Neutrophil (primary cell): ENCODE results near the gene LAMA4.

ENCODE experiments used
- H3K27ac ChIP-seq: fragments of 200-600 bp; sonication (generic); 2 replicates; pipeline ENCODE4 v1.5.1; 2016; ENCODE audit warnings: mild to moderate bottlenecking, moderate library complexity
- H3K27me3 ChIP-seq: fragments of 200-600 bp; sonication (generic); 2 replicates; pipeline ENCODE4 v1.6.0; 2016; ENCODE audit warnings: mild to moderate bottlenecking
- H3K36me3 ChIP-seq: fragments of 200-600 bp; sonication (generic); 2 replicates; pipeline ENCODE4 v1.5.1; 2017
- H3K4me1 ChIP-seq, 2 experiments: fragments of 200-600 bp in 1 of 2; sonication (generic) in 1 of 2; 1 replicate in 1 of 2; 2 replicates in 1 of 2; pipeline versions ENCODE4 v1.5.1 to v1.6.1; 2013 to 2016; ENCODE audit warnings: low read depth in 1 of 2, low read length in 1 of 2, mild to moderate bottlenecking in 1 of 2, moderate library complexity in 1 of 2; ENCODE audit not compliant: control insufficient read depth in 1 of 2, insufficient read depth in 1 of 2
- H3K4me3 ChIP-seq, 2 experiments: fragments of 200-600 bp in 1 of 2; sonication (generic) in 1 of 2; 1 replicate in 1 of 2; 2 replicates in 1 of 2; pipeline ENCODE4 v1.5.1; 2013 to 2016; ENCODE audit warnings: low read depth in 1 of 2, low read length in 1 of 2, mild to moderate bottlenecking in 1 of 2, moderate library complexity in 1 of 2
- H3K9me3 ChIP-seq: fragments of 200-600 bp; sonication (generic); 2 replicates; pipeline ENCODE4 v1.5.1; 2016
- CTCF ChIP-seq: fragments of 200-600 bp; sonication (generic); IDR thresholded peaks from 2 replicates; pipeline ENCODE4 v1.5.1; 2016; ENCODE audit warnings: antibody characterized with exemption

LAMA4 gene

GRCh38 chr6:112287577-112288225, 33.3 kb upstream of the LAMA4 start:
- no peaks in the 10 kb centered on the region for H3K27me3 ChIP-seq
- no peaks in the 10 kb centered on the region for H3K4me1 ChIP-seq
- no peaks in the 10 kb centered on the region for H3K9me3 ChIP-seq
- no peak overlapping the region for H3K4me3 ChIP-seq
- H3K27ac ChIP-seq = no peak overlapping the region
- TF ChIP-seq CTCF = no peak
- no peaks in the 10 kb centered on the region for H3K36me3 ChIP-seq

GRCh38 chr6:112286500-112287144, 32.3 kb upstream of the LAMA4 start:
- no peak for TF ChIP-seq CTCF
- no peaks in the 10 kb centered on the region for H3K9me3 ChIP-seq
- peaks cover 6% of the 10 kb centered on the region for H3K27me3 ChIP-seq
- no peak overlapping the region for H3K4me3 ChIP-seq
- no peaks in the 10 kb centered on the region for H3K4me1 ChIP-seq
- H3K27ac ChIP-seq = no peak overlapping the region
- no peaks in the 10 kb centered on the region for H3K36me3 ChIP-seq

GRCh38 chr6:112286010-112286409, 31.6 kb upstream of the LAMA4 start:
- no peak for TF ChIP-seq CTCF
- no peaks in the 10 kb centered on the region for H3K9me3 ChIP-seq

GRCh38 chr6:112284603-112285002, 30.2 kb upstream of the LAMA4 start:
- TF ChIP-seq CTCF = no peak
- H3K9me3 ChIP-seq = no peaks in the 10 kb centered on the region
- H3K27me3 ChIP-seq = peaks cover 17% of the 10 kb centered on the region
- H3K4me3 ChIP-seq = no peak overlapping the region
- H3K4me1 ChIP-seq = no peaks in the 10 kb centered on the region
- H3K27ac ChIP-seq = no peak overlapping the region
- no peaks in the 10 kb centered on the region for H3K36me3 ChIP-seq

More at GRCh38 chr6:112286010-112286409, 31.6 kb upstream of the LAMA4 start:
- Histone ChIP-seq H3K36me3 (no peaks in the 10 kb centered on the region), H3K4me1 (no peaks in the 10 kb centered on the region), H3K4me3 (no peak overlapping the region), H3K27ac (no peak overlapping the region), H3K27me3 (peaks cover 12% of the 10 kb centered on the region)

- H3K36me3 ChIP-seq = no peaks in the 10 kb centered on the region
- no peak overlapping the region for H3K4me3 ChIP-seq
- H3K27ac ChIP-seq = no peak overlapping the region
- no peaks in the 10 kb centered on the region for H3K9me3 ChIP-seq
- TF ChIP-seq CTCF = no peak
- H3K27me3 ChIP-seq = peaks cover 22% of the 10 kb centered on the region
- no peaks in the 10 kb centered on the region for H3K4me1 ChIP-seq
Measured at GRCh38 chr6:112283621-112284020, 29.3 kb upstream of the LAMA4 start.
